Uterus (tissue), 2 donors: ENCODE results near the gene PRKACG.

ENCODE experiments used
- CTCF ChIP-seq, 4 experiments: fragments of 200-600 bp in 2 of 4; fragments of 450-650 bp in 2 of 4; sonication (generic) in 2 of 4; IDR thresholded peaks; one replicate each; pipeline ENCODE4 v1.5.1; 2016 to 2019; ENCODE audit warnings: antibody characterized with exemption in 4 of 4, mild to moderate bottlenecking in 2 of 4, moderate library complexity in 1 of 4
- POLR2A ChIP-seq, 2 donors: fragments of 450-650 bp; IDR thresholded peaks; one replicate each; pipeline ENCODE4 v1.6.1; 2016; ENCODE audit warnings: antibody characterized with exemption in 2 of 2, mild to moderate bottlenecking in 1 of 2, moderate library complexity in 1 of 2

DNA sequence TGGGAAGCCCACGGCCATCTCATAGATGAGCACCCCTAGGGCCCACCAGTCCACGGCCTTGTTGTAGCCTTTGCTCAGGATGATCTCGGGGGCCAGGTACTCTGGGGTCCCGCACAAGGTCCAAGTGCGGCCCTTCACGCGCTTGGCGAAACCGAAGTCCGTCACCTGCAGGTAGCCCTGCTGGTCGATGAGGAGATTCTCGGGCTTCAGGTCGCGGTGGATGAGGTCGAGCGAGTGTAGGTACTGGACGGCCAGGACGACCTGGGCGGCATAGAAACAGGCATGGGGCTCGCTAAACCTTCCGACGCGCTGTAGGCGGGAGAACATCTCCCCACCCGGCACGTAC is 558 bp downstream of the PRKACG start:
- TF ChIP-seq POLR2A (IDR thresholded peaks at IDR 0.05) (no peak), CTCF (IDR thresholded peaks at IDR 0.05) (no peak)
